ENCODE measurements around the gene NOS3.
A peak's percentile ranks its signal among the peaks of the same experiment; 100 is the strongest.

Gene NOS3

DNA sequence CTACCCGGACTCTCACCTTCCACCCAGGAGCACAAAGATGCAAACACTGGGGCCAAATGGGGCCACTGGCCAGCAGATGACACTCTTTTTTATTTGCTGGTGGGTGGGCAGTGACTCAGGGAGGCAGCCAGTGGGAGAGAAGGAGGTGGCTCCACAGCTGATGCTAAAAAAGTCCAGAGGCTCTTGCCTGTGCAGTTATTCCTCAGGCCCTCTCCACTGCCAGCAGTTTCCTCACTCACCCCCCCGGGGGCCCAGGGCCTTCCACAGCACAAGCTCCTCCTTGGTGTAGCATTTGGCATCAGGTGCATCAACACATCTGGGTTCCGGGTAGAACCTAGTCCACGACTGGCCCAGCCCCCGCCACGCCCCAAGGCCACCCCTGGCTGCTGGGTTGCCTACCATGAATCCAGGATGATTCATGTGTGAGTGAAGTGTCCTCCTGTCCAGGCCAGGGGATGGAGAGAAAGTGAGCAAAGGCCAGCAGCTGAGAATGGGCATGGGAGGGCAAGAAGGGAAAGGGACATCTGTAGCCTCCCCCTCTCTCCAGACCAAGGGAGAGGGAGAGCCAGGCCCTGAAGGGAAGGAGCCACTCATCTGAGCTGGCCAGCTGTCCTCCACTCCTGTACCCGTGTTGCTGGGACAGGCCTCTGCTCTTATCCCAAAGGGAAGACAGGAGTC lies 11.0 kb upstream of the NOS3 start:
- DNase-seq (ENCODE audit: low spot score), result no peak

DNA sequence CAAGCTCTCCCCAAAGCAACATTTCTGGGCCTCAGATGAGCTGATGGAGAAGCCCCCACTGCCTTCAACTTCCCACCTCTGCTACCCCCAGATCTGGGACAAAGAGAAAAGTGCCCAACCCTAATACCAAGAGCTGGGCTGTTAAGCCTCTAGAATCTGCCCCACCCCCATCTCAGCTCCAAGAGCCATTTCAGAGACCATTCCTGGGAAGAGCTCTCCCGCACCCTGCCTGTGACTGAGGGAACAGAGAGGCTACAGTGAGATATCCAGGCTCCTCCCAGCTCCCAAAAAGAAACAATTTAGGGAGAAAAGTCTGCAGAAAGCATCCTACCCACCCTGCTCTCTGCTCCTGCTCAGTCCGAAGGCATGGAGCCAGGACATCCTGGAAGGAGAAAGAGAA lies 10.2 kb upstream of the NOS3 start:
- DNase-seq (ENCODE audit: low spot score), result no peak

DNA sequence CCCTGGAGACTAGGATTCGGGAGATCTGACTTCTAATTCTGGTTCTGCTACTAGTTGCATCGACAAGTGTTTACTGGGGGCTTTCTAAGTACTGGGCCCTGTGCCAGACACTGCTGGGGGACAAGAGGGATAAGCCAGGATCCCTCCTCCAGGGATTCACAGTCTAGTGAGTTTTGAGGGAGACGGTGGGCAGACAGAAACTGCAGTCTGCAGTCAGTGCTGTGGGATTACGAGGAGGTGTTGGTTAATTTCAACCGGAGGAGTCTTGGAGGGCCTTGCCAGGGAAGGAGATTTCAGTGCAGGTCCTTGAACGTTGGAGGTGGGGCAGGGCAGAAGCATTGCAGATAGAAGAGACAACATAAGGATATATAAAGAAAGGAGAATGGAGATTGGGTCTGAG lies 9.2 kb upstream of the NOS3 start:
- no peak for DNase-seq (ENCODE audit: low spot score)

DNA sequence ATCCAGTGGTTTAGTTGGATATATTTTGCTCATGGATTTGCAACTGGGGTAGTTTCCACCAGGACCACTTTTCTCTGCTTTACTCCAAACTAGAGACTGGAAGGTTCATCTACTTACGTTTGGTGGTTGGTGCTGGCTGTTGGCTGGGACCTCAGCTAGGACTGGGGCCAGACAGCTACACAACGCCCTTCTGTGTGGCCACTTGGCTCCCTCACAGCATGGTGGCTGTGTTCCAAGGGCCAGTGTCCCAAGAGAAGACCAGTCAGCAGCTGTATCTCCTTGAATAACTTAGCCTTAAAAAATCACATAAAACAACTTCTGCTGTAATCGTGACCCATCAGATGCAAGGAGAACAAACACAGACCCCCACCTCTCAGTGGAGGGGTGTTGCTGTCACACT lies 8.5 kb upstream of the NOS3 start:
- DNase-seq (ENCODE audit: low spot score), result no peak

DNA sequence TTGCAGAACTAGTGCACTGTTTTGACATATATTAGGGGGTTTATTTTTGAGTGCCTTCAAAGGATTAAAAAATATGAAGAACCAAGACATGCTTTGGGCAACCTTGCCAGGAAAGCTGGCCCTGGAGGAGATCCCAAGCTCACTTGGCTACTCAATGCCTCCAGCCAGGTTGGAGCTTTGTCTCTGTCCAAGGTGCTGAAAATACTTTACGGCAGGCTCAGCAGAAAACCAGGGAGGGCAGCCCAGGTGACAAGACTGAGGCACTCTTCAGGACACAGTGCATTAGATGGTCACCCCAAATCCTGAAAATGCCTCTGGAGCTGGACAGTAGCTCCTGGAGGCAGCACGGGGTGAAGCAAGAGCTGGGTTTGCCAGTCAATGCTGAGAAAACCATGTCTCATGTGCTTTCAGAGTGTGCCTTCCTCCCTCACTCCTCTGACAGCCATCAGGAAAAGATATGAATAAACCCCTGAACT lies 6.9 kb upstream of the NOS3 start:
- no peak for DNase-seq (ENCODE audit: low spot score)

DNA sequence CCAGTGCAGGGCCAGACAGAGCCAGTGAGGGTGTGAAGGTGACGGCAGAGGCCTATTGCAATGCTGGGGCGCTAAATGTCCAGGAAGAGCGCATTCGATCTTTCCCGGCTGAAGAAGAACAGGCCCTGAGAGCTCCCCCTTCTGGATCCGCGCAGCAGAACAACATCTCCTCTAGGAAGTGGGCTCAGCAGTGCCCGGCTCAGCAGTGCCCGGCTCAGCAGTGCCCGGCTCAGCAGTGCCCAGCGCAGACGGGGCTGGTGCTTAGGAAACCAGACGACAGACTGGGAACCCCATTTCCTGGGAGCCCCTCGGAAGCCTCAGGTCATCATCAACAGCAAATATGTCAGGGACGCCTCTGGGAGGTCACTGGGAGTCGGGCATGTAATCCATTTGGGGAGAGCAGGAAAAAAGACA lies 4.7 kb upstream of the NOS3 start:
- peak; percentile 80 for DNase-seq (ENCODE audit: low spot score)

DNA sequence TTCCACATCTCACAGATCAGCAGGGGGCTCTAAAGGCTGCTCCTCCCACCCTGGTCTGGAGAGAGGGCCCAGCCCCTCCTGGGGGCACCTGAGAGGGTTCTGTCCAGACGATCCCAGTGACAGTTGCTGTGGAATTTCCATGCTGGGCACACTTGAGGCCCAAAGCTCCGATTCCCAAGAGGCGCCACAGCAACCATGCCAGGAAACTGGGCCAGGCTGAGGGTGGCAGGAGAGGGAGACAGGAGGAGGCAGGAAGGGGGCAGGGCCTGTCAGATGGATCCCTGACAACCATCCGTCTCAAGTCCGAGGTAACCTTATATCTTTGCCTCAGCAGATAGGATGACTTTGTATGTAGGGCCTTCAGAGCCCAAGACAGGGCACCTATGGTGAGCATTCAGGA lies 4.3 kb upstream of the NOS3 start:
- no peak for DNase-seq (ENCODE audit: low spot score)

DNA sequence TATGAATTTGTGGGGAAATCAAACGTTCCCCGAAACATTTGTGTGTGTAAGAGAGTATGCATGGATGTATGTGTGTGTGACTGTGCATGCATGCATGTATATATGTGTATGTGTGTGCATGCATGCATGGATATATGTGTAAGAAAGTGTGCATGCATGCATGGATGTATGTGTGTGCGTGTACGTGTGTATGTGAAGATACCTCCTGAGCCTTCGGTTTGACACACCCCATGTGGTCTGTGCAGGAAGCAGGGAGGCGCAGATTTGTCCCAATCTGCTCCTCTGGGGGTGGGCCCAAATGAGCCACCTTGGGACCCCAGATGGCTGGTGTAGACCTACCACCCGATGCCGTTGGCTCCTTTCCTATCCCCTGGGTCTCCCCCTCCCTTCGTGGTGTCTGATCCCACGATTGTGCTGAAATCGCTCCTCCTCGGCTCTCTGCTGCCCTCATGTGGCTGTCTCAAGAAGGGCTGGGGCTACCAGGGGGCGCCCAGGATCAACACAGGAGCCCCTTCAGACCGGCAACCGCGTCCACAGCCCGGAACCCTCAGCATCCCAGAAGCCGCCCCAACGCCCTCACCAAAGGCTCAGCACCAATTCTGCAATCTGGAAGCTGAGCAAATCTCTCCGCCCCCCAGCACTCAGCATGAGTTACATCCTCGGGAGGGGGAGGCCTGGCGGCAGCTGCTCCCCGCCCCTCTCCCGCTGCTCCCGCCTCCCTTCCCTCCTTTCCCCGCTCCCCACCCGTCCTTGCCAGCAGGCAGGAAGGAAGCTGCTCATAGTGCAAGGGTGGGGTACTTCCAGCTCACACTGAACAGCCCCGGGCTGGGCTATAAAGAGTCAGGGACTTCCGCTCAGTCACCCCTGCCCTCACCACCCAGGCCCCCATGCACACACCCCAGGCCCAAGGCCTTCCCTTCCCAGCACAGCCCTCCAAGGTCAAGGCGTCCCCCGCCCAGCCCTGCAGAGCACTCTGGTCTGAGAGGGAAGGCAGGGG lies 2.3 kb upstream of the NOS3 start:
- DNase-seq (ENCODE audit: low spot score), result peak; percentile 72

DNA sequence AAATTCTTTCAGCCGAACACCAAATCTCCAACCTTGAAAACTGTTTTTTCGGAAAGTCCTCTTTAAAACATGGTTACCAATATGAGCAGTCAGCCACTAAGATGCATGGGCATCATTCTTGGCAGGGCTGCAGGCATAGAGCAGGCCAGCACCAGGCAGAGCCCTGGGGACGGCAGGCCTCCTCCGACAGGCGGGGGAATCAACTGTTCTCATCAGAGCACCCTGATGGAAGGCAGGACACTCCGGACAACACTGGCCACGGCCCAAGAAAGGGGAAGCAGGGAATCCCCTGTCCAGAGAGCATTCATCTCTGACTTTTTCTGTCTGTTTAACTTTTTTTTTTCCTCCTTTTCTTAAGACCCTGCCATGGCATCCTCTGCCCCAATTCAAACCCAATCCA lies 1.4 kb upstream of the NOS3 start:
- no peak for DNase-seq (ENCODE audit: low spot score)

DNA sequence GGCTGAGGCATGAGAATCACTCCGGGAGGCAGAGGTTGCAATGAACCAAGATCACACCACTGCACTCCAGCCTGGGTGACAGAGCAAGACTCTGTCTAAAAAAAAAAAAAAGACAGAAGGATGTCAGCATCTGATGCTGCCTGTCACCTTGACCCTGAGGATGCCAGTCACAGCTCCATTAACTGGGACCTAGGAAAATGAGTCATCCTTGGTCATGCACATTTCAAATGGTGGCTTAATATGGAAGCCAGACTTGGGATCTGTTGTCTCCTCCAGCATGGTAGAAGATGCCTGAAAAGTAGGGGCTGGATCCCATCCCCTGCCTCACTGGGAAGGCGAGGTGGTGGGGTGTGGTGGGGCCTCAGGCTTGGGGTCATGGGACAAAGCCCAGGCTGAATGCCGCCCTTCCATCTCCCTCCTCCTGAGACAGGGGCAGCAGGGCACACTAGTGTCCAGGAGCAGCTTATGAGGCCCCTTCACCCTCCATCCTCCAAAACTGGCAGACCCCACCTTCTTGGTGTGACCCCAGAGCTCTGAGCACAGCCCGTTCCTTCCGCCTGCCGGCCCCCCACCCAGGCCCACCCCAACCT lies 1.3 kb downstream of the NOS3 start:
- no peak for DNase-seq (ENCODE audit: low spot score)

DNA sequence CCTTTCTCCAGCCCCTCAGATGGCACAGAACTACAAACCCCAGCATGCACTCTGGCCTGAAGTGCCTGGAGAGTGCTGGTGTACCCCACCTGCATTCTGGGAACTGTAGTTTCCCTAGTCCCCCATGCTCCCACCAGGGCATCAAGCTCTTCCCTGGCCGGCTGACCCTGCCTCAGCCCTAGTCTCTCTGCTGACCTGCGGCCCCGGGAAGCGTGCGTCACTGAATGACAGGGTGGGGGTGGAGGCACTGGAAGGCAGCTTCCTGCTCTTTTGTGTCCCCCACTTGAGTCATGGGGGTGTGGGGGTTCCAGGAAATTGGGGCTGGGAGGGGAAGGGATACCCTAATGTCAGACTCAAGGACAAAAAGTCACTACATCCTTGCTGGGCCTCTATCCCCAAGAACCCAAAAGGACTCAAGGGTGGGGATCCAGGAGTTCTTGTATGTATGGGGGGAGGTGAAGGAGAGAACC lies 2.1 kb downstream of the NOS3 start:
- peak; percentile 62 for DNase-seq (ENCODE audit: low spot score)

DNA sequence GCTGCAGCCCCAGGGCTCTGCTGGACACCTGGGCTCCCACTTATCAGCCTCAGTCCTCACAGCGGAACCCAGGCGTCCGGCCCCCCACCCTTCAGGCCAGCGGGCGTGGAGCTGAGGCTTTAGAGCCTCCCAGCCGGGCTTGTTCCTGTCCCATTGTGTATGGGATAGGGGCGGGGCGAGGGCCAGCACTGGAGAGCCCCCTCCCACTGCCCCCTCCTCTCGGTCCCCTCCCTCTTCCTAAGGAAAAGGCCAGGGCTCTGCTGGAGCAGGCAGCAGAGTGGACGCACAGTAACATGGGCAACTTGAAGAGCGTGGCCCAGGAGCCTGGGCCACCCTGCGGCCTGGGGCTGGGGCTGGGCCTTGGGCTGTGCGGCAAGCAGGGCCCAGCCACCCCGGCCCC lies 2.7 kb downstream of the NOS3 start:
- DNase-seq (ENCODE audit: low spot score), result no peak

DNA sequence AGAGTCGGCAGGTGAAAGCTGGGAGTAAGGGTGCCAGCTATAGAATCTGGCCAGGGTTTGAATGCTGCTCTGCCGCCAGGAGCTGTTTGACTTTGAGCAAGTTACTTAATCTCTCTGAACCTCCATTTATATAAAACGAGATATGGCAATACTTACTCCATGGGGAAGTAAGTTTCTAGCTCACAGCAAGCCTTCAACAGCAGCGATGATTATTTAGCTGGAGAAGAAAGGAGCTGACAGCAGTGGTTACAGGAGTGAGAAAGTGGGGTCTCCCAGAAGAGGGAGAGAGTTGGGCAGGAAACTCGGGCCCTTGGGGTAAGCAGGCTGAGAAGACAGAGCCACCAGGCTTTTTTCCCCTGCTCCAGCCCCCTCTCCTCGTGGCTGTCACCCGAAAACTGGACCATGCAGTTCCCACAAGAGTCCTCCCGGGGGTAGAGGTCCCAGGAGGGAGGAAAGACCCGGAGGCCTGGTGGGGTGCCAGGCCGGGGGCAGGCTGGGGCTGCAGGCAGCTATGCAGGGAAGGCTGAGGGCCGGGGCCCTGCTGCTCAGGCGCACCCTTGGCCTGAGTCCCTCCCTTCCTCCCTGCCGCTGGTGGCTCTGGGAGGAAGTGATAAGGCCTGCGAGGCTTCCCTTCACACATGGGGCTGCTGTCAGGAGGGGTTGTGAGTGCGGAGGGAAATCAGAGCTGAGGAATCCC lies 3.5 kb downstream of the NOS3 start:
- no peak for DNase-seq (ENCODE audit: low spot score)

DNA sequence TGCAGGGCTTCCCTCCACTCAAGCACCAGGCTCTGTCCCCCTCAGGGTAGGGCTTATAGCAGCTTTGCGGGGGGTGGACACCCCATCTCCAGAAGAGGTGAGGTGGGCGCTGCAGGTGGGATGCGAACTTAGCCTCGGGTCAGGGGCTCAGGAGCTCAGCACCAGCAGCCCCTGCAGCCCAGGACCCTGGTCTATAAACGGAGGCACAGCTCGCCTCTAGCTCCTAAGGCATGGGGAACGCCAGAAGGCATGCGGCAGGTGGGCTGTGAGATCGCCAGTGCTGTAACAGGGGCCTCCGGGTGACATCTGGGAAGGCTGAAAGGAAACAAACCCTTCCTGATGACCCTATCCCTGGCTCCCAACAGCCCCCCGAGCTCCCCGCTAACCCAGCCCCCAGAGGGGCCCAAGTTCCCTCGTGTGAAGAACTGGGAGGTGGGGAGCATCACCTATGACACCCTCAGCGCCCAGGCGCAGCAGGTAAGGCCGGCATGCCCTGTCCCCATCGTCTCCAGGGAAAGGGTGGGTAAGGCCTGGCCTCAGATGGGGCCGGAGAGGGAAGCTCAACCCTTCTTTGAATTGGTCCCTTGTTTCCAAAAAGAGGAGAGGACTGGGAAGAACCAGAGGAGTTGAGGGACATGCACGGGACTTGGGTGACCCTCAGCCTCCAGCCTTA lies 4.2 kb downstream of the NOS3 start:
- no peak for DNase-seq (ENCODE audit: low spot score)

DNA sequence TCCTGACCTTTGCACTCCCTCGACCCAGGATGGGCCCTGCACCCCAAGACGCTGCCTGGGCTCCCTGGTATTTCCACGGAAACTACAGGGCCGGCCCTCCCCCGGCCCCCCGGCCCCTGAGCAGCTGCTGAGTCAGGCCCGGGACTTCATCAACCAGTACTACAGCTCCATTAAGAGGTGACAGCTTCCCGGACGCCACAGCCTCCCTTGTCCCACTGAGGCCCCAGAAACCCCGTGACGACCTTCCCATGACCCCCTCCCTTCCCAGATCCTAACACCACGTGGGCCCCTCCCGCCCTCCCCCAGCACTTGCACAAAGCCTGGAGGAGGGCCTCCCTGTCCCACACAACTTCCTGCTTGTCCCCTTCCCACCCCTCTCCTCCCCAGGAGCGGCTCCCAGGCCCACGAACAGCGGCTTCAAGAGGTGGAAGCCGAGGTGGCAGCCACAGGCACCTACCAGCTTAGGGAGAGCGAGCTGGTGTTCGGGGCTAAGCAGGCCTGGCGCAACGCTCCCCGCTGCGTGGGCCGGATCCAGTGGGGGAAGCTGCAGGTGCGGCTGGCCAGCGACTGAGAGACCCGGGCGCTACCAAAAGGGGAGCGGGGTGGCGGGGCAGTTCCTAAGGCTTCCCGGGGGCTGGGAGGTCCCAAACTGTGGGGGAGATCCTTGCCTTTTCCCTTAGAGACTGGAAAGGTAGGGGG lies 5.7 kb downstream of the NOS3 start:
- DNase-seq (ENCODE audit: low spot score), result no peak

DNA sequence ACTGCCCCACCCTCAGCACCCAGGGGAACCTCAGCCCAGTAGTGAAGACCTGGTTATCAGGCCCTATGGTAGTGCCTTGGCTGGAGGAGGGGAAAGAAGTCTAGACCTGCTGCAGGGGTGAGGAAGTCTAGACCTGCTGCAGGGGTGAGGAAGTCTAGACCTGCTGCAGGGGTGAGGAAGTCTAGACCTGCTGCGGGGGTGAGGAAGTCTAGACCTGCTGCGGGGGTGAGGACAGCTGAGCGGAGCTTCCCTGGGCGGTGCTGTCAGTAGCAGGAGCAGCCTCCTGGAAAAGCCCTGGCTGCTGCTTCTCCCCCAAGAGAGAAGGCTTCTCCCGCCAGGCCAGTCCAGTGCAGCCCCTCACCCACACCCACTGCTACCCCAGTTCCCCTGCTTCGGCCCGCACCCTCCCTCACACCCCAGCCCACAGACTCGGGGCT lies 6.3 kb downstream of the NOS3 start:
- no peak for DNase-seq (ENCODE audit: low spot score)

DNA sequence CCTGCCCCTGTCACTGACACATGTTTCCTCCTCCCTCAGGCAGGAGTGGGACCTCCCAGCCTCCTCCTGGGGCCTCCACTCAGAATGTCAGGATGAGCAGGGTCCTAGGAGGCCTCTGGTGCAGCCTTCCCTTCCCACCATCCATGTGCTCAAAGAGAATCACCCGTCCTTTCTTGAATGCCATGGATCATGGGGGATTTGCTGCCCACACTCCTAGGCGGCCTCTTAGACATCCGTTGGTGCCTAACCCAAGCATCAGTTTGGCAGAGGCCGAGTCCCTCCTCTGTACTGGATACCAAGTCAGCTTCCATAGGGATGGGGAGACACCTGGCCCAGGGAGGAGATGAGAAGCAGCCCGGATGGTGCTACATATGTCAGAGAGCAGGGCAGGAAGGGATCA lies 7.0 kb downstream of the NOS3 start:
- DNase-seq (ENCODE audit: low spot score), result no peak

DNA sequence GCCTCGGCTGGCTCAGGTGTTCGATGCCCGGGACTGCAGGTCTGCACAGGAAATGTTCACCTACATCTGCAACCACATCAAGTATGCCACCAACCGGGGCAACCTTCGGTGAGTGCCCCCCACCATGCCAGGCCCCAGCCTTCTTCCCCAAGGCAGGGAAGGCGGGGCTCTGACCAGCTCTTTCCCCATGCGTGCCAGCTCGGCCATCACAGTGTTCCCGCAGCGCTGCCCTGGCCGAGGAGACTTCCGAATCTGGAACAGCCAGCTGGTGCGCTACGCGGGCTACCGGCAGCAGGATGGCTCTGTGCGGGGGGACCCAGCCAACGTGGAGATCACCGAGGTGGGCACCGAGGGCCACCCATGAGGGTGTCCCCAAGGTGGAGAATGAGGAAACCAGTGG lies 7.5 kb downstream of the NOS3 start:
- no peak for DNase-seq (ENCODE audit: low spot score)

DNA sequence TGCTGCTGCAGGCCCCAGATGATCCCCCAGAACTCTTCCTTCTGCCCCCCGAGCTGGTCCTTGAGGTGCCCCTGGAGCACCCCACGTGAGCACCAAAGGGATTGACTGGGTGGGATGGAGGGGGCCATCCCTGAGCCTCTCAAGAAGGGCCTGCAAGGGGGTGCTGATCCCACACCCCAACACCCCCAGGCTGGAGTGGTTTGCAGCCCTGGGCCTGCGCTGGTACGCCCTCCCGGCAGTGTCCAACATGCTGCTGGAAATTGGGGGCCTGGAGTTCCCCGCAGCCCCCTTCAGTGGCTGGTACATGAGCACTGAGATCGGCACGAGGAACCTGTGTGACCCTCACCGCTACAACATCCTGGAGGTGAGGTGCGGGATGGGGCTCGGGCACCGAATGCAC lies 8.2 kb downstream of the NOS3 start:
- no peak for DNase-seq (ENCODE audit: low spot score)

DNA sequence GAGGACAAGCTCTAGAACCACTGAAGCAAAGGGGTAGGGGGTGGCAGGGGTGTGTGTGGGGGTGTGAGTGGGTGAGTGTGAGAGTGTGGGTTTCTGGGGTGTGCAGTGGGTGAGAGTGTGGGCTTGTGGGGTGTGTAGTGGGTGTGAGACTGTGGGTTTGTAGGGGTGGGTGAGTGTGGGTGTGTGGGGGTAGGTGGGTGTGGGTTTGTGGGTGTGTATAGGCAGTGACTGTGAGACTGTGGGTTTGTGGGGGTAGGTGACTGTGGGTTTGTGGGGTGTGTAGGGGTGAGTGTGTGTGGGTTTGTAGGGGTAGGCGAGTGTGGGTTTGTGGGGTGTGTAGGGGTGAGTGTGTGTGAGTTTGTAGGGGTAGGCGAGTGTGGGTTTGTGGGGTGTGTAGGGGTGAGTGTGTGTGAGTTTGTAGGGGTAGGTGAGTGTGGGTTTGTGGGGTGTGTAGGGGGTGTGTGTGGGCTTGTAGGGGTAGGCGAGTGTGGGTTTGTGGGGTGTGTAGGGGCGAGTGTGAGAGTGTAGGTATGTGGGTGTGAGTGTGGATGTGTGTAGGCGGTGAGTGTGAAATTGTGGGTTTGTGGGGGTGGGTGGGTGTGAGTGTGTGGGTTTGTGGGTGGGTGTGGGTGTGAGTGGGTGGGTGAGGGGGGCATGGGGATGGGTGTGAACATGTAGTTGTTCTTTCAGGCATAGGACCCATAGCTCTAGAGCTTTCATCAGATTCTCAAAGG lies 8.8 kb downstream of the NOS3 start:
- DNase-seq (ENCODE audit: low spot score), result no peak
